Glutamatergic neuron (in vitro differentiated cells): ENCODE results near the gene EED. TPM values are rescaled to one million over a fixed set of nuclear protein-coding genes. Genes with fewer than 3 reads are reported as not detected.

Source experiments
- DNase-seq: peaks from one replicate; pipeline ENCODE4 v3.0.0; 2022
- H3K27ac Mint-ChIP-seq: one replicate; pipeline ENCODE4 v1.8.0; 2020; ENCODE audit warnings: mild to moderate bottlenecking, mixed read lengths, inconsistent platforms; ENCODE audit not compliant: unreplicated experiment
- H3K27me3 Mint-ChIP-seq: one replicate; pipeline ENCODE4 v1.8.0; 2020; ENCODE audit warnings: mild to moderate bottlenecking, moderate library complexity, mixed read lengths, inconsistent platforms; ENCODE audit not compliant: unreplicated experiment
- H3K36me3 Mint-ChIP-seq: one replicate; pipeline ENCODE4 v1.8.0; 2020; ENCODE audit warnings: mild to moderate bottlenecking, mixed read lengths, inconsistent platforms; ENCODE audit not compliant: unreplicated experiment
- H3K4me1 Mint-ChIP-seq: one replicate; pipeline ENCODE4 v1.8.0; 2020; ENCODE audit warnings: mild to moderate bottlenecking, low read depth, mixed read lengths, inconsistent platforms; ENCODE audit not compliant: unreplicated experiment
- H3K4me3 Mint-ChIP-seq: one replicate; pipeline ENCODE4 v1.8.0; 2020; ENCODE audit warnings: mild to moderate bottlenecking, mixed read lengths, inconsistent platforms; ENCODE audit not compliant: unreplicated experiment
- H3K9me3 Mint-ChIP-seq: one replicate; pipeline ENCODE4 v1.8.0; 2020; ENCODE audit warnings: mild to moderate bottlenecking, moderate library complexity, mixed read lengths, inconsistent platforms; ENCODE audit not compliant: unreplicated experiment
- long read RNA-seq: library from polyadenylated mRNA; unstranded; transcript quantifications from one replicate; pipeline ENCODE4 v2.0.0, GENCODE V29; 2020; ENCODE audit not compliant: unreplicated experiment
- total RNA-seq: library from RNA; stranded (reverse); fragmentation: NEBNext Ultra II Directional; extraction: Animal tissue kit (Norgen Biotek cat#: 25700); gene quantifications from one replicate; pipeline ENCODE4 v1.2.1, GENCODE V29; 2021; ENCODE audit not compliant: unreplicated experiment
- TF ChIP-seq, protein P1 (sequence below): fragments of 200-600 bp; sonication (generic); IDR thresholded peaks from one replicate; pipeline ENCODE4 v1.5.0; 2021; ENCODE audit not compliant: partially characterized antibody, unreplicated experiment

The EED gene, protein sequence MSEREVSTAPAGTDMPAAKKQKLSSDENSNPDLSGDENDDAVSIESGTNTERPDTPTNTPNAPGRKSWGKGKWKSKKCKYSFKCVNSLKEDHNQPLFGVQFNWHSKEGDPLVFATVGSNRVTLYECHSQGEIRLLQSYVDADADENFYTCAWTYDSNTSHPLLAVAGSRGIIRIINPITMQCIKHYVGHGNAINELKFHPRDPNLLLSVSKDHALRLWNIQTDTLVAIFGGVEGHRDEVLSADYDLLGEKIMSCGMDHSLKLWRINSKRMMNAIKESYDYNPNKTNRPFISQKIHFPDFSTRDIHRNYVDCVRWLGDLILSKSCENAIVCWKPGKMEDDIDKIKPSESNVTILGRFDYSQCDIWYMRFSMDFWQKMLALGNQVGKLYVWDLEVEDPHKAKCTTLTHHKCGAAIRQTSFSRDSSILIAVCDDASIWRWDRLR
- 17.9 TPM for total RNA-seq
- long read RNA-seq, transcript EED-201 (12 exons, 2,223 nt) = major isoform, 5 of 6 reads
- long read RNA-seq, partial matches to known transcripts = 1 of 6 reads
- long read RNA-seq, other reads (novel, unspliced or antisense) = 0 of 6 reads

DNA sequence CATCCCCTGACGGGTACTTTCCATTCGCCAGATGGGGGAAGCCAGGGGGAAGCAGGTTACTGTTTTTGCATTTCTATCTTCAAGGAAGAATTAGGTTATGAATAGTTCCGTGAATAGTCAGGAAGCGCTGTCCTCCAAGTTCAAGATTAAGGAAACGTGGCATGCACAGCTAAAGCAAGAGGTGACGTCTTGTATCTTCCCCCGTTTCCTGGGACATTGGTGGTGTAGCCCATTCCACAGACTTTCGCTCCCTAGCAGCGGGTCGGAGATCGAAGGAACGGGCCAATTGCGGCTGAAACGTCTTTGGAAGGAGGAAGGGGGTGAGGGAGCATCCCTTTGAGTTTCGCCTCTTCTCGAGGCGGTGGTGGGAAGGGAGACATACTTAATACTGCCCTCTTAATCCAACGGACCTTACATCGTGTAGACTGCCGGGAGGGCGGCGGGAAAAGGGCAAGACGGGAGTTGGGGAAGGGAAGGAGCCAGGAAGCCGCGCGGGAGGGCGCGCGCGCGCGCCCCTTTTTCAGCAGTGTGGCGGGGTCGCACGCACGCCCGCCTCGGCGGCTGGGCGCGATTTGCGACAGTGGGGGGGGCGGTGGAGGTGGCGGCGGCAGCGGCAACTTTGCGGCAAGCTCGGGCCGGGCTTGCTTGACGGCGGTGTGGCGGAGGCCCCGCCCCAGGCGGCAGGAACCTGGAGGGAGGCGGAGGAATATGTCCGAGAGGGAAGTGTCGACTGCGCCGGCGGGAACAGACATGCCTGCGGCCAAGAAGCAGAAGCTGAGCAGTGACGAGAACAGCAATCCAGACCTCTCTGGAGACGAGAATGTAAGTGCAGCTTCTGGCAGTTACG is at the start of gene EED:
Gene EED (plus strand): TSS at position 232 of the 847 bp plus-strand sequence. CDS start 477 bp downstream, at position 709.
- Mint-ChIP-seq H3K36me3 (no peaks in the 10 kb centered on the region), H3K27ac (no peak within 1 kb of the TSS), H3K4me3 (no peak within 1 kb of the TSS), H3K9me3 (no peaks in the 10 kb centered on the region), H3K27me3 (no peaks in the 10 kb centered on the region), H3K4me1 (no peaks in the 10 kb centered on the region)
- peak; percentile 98 for DNase-seq
- TF ChIP-seq, protein P1, sequence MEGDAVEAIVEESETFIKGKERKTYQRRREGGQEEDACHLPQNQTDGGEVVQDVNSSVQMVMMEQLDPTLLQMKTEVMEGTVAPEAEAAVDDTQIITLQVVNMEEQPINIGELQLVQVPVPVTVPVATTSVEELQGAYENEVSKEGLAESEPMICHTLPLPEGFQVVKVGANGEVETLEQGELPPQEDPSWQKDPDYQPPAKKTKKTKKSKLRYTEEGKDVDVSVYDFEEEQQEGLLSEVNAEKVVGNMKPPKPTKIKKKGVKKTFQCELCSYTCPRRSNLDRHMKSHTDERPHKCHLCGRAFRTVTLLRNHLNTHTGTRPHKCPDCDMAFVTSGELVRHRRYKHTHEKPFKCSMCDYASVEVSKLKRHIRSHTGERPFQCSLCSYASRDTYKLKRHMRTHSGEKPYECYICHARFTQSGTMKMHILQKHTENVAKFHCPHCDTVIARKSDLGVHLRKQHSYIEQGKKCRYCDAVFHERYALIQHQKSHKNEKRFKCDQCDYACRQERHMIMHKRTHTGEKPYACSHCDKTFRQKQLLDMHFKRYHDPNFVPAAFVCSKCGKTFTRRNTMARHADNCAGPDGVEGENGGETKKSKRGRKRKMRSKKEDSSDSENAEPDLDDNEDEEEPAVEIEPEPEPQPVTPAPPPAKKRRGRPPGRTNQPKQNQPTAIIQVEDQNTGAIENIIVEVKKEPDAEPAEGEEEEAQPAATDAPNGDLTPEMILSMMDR = no peak

GRCh38 chr11:86194998-86195397 is 49.6 kb upstream of the EED start:
- peaks cover 3% of the 10 kb centered on the region for H3K4me1 Mint-ChIP-seq
- no peak overlapping the region for H3K27ac Mint-ChIP-seq
- H3K4me3 Mint-ChIP-seq = no peak overlapping the region
- H3K27me3 Mint-ChIP-seq = no peaks in the 10 kb centered on the region
- H3K36me3 Mint-ChIP-seq = no peaks in the 10 kb centered on the region
- DNase-seq = no peak
- H3K9me3 Mint-ChIP-seq = peaks cover 2% of the 10 kb centered on the region
- TF ChIP-seq, protein P1 = no peak

DNA sequence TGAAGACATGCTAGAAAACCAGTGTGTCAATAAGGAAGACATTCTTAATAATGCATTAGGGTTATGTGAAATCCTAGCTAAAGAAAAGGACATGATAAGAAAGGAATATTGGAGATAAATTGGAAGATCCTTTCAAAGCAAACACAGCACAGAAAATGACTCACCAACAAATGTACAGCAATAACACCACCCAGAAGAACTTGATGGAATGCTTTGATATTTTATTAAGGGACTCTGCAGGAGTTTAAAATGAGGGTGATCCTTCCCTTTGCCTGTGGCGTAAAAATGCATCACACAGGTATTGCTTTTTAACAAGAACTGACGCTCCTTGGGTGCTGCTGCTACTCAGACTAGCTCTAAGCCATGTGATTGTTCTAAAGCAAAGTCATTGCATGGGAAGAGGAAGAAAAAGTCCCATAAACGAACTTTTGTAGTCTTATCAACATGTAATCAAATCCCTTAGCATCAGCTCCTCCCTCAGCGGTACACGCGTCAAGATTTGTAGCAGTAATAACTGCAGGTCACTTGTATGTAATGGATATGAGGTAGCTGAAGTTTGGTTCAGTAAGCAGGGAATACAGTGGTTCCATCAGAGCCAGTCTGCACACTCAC is 48.4 kb upstream of the EED start:
- TF ChIP-seq, protein P1 = no peak
- Mint-ChIP-seq H3K27me3 (no peaks in the 10 kb centered on the region), H3K4me3 (no peak overlapping the region), H3K9me3 (peaks cover 2% of the 10 kb centered on the region), H3K4me1 (peaks cover 3% of the 10 kb centered on the region), H3K27ac (no peak overlapping the region), H3K36me3 (no peaks in the 10 kb centered on the region)
- DNase-seq = no peak

DNA sequence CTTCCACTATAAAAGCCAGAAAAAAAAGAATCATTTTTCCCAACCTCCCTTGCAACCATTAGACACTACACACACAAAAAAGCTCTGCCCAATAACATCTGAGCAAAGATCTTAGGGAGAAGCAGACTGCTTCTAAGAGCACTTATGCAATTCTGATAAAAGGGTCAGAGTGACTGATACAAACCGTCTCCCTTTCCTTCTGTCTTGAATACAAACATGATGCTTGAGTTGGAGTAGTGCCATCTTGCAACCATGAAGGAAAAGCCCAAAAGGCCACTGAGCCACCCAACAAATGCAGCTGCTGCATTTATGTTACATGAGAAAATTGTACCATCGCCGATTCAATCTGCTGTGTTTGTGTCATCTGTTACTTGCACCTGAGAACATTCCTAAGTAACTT is 47.6 kb upstream of the EED start:
- no peaks in the 10 kb centered on the region for H3K36me3 Mint-ChIP-seq

More for the DNA sequence above, 47.6 kb upstream of the EED start:
- Mint-ChIP-seq H3K9me3 (peaks cover 2% of the 10 kb centered on the region), H3K4me3 (no peak overlapping the region), H3K27me3 (no peaks in the 10 kb centered on the region), H3K27ac (no peak overlapping the region), H3K4me1 (peaks cover 3% of the 10 kb centered on the region)
- TF ChIP-seq, protein P1 = no peak
- DNase-seq = no peak
